Measurements from ENCODE around the gene CTH. TPM values are rescaled to one million over a fixed set of nuclear protein-coding genes. Genes with fewer than 3 reads are reported as not detected.

Gene CTH
- total RNA-seq, 1 experiment from 2014 or later, result 4.7 TPM

- peak; percentile 85 for TF ChIP-seq CTCF (IDR thresholded peaks at IDR 0.05)
- no peak for TF ChIP-seq SIN3A (IDR thresholded peaks at IDR 0.05; ENCODE audit: borderline replicate concordance, insufficient read depth, low read depth, low read length)
- no peak for TF ChIP-seq REST (IDR thresholded peaks at IDR 0.05; ENCODE audit: insufficient read depth in 1 of 2, low read depth in 2 of 2, low read length in 1 of 2)
- no peak for TF ChIP-seq POLR2AphosphoS5 (IDR thresholded peaks at IDR 0.05; ENCODE audit: low read depth, low read length)
- TF ChIP-seq TCF7L2 (IDR thresholded peaks at IDR 0.05; ENCODE audit: low read depth, low read length), result no peak
- H3K27ac ChIP-seq (ENCODE audit: low read length), result no peak overlapping the region
- CTCF ChIA-PET, result no interaction called here
- no peaks in the 10 kb centered on the region for H3K36me3 ChIP-seq (ENCODE audit: control insufficient read depth, insufficient read depth, low read length)
- DNase-seq (ENCODE audit: low read depth, low spot score) (peak; percentile 48), ATAC-seq (peak; percentile 65)
- no peak overlapping the region for H3K4me3 ChIP-seq (ENCODE audit: low read depth in 2 of 2, low read length in 2 of 2)
- intact Hi-C loops (cut with micrococcal nuclease; ENCODE audit: unreplicated experiment), result no loop called here
- POLR2A ChIA-PET, result no interaction called here
- in situ Hi-C loops (cut with HindIII; ENCODE audit: low pct_unique_long_range_greater_than_20kb, low sequenced_read_pairs), result no loop called here
- no peaks in the 10 kb centered on the region for H3K9me3 ChIP-seq (ENCODE audit: control insufficient read depth, insufficient read depth, low read depth, low read length)
- no peaks in the 10 kb centered on the region for H3K27me3 ChIP-seq (ENCODE audit: control insufficient read depth, insufficient read depth, low read length)
- BruUV-seq (replicated peaks), result no TSS peak
- H3K4me1 ChIP-seq (ENCODE audit: control insufficient read depth, insufficient read depth, low read length), result no peaks in the 10 kb centered on the region
Measured at GRCh38 chr1:70487910-70488665, 77.0 kb downstream of the CTH start.

Other genes with a start within 250 kb of the CTH start
- gene LRRC40, start 205.7 kb upstream of the CTH start, total RNA-seq (2021; ENCODE audit: unreplicated experiment), result 15.9 TPM
- 145 TPM for gene SRSF11, start 189.9 kb upstream of the CTH start, total RNA-seq (2021; ENCODE audit: unreplicated experiment)
- 20.7 TPM for gene ANKRD13C, start 56.5 kb upstream of the CTH start, total RNA-seq (2021; ENCODE audit: unreplicated experiment)

All from Panc1 (cell line).